Body of pancreas (tissue), 4 donors: ENCODE measurements around the gene MYO1C. TPM values are rescaled to one million over a fixed set of nuclear protein-coding genes. Genes with fewer than 3 reads are reported as not detected.

Experiments
- ATAC-seq: fragments of 150-250 bp; one replicate; pipeline ENCODE4 v1.9.1; 2016
- DNase-seq, 4 donors: peaks; one replicate each; pipeline ENCODE4 v3.0.0-alpha.2; 2019
- H3K27ac ChIP-seq, 4 donors: fragments of 200-600 bp; sonication (generic); 1 replicate in 3 of 4; 2 replicates in 1 of 4; pipeline versions ENCODE4 v1.5.1 to v1.6.1; 2016 to 2019; ENCODE audit warnings: mild to moderate bottlenecking in 1 of 4, mixed read lengths in 1 of 4, moderate library complexity in 1 of 4
- H3K27me3 ChIP-seq, 2 donors: fragments of 200-600 bp; sonication (generic); one replicate each; pipeline ENCODE4 v1.6.0; 2016; ENCODE audit warnings: mild to moderate bottlenecking in 1 of 2
- H3K36me3 ChIP-seq, 2 donors: fragments of 200-600 bp; sonication (generic); replicated peaks in 1 of 2; 2 replicates each; pipeline ENCODE4 v1.5.1; 2016; ENCODE audit warnings: low read depth in 2 of 2; ENCODE audit not compliant: insufficient read depth in 1 of 2
- H3K4me1 ChIP-seq: fragments of 200-600 bp; sonication (generic); one replicate; pipeline ENCODE4 v1.6.0; 2016
- H3K4me3 ChIP-seq, 2 donors: fragments of 200-600 bp; sonication (generic); 1 replicate in 1 of 2; 2 replicates in 1 of 2; pipeline ENCODE4 v1.5.1; 2016 to 2019
- H3K9me3 ChIP-seq, 3 donors: fragments of 200-600 bp; sonication (generic); 1 replicate in 2 of 3; 2 replicates in 1 of 3; pipeline ENCODE4 v1.5.1; 2016
- CTCF ChIP-seq, 7 experiments: fragments of 450-650 bp in 4 of 7; fragments of 200-600 bp in 3 of 7; sonication (generic) in 3 of 7; IDR thresholded peaks; one replicate each; pipeline ENCODE4 v1.5.1; 2016 to 2019; ENCODE audit warnings: antibody characterized with exemption in 7 of 7
- POLR2A ChIP-seq, 3 donors: fragments of 450-650 bp; IDR thresholded peaks; one replicate each; pipeline ENCODE4 v1.6.1; 2016; ENCODE audit warnings: antibody characterized with exemption in 3 of 3, mild to moderate bottlenecking in 2 of 3
- WGBS, 2 donors: methylation state at CpG; one replicate each; pipeline ENCODE4 v1.1.5; 2017; 5-methylcytosine and 5-hydroxymethylcytosine counted together
- intact Hi-C: fragments of 100-400 bp; cut with DNase I; formaldehyde crosslinking; loops from one replicate; pipeline ENCODE4 v1.15.1; 2023
- total RNA-seq, 2 donors: library from RNA; depleted of rRNA; stranded (reverse); fragments of >200 nt; gene quantifications; one replicate each; pipeline ENCODE4 v1.1.0, GENCODE V29; 2016

The MYO1C gene
- total RNA-seq, 2 donors from 2014 or later: 77.3 to 94.6 TPM

DNA sequence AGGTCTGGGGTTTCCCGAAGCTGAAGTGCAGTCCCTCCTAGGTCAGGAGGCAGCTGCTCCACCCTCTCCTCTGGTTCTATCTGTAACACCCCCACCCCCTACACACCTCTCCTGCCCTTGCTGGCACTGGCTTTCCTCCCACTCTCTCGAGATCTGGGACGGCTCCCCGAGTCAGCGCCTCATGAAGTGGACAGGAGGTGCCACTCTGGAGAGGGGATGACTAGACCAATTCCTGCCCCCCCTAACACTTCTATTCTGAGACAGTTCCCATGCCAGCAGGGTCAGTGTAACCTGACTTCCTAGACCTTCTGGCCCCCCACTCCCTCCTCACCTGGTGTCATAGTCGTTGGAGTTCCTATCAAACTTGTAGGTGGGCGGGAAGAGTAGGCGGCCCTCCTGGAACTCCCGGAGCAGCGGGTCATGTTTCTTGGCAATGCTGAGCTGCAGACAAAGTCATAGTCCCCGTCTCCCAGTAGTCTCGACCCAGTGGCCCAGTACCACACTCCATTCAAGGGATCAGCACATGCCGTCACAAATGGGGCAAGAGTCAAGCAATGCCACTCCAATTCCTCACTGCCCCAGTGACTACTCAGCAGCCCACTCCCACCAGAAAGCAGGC lies 14.3 kb upstream of the MYO1C start:
- no peak for ATAC-seq
- no peak overlapping the region for H3K27ac ChIP-seq
- H3K4me3 ChIP-seq: no peak overlapping the region
- intact Hi-C loops: no loop called here
- no peak for DNase-seq
- H3K27me3 ChIP-seq: no peaks in the 10 kb centered on the region
- no peak for TF ChIP-seq POLR2A (IDR thresholded peaks at IDR 0.05)
- TF ChIP-seq CTCF (IDR thresholded peaks at IDR 0.05): no peak
- H3K4me1 ChIP-seq: no peaks in the 10 kb centered on the region
- no peaks in the 10 kb centered on the region for H3K9me3 ChIP-seq
- WGBS, 2 donors: 89 to 92% methylated on average over 13 of the region's 13 CpGs
- peaks cover 0 to 3% of the 10 kb centered on the region in 2 donors for H3K36me3 ChIP-seq

DNA sequence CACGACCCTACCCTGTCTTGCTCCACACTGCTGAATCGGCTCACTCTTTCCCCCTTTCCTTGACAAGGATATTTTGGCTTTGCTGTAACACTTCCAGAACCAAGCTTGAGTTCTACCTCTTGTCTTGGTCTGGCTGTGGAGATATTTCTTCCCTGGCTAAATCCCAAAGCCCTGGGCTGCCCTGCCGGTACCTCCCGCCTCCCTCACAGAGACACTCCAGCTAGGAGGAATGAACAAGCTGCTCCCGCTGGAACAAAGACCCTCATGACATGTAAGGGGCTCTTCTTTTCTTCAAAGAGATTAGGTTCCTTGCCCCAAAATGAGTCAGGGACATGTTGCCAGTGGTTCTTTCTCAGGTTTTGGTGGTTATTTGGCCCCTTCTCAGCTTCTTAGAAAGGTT lies 13.1 kb upstream of the MYO1C start:
- 85 to 89% methylated on average over 5 of the region's 5 CpGs for WGBS, 2 donors
- intact Hi-C loops: no loop called here
- H3K36me3 ChIP-seq: peaks cover 0 to 3% of the 10 kb centered on the region in 2 donors
- no peak overlapping the region for H3K27ac ChIP-seq
- DNase-seq (no peak), ATAC-seq (no peak)
- no peak overlapping the region for H3K4me3 ChIP-seq
- no peaks in the 10 kb centered on the region for H3K27me3 ChIP-seq
- no peaks in the 10 kb centered on the region for H3K9me3 ChIP-seq
- H3K4me1 ChIP-seq: no peaks in the 10 kb centered on the region
- TF ChIP-seq POLR2A (IDR thresholded peaks at IDR 0.05): no peak
- TF ChIP-seq CTCF (IDR thresholded peaks at IDR 0.05): no peak

- H3K36me3 ChIP-seq: peaks cover 0 to 3% of the 10 kb centered on the region in 2 donors
- intact Hi-C loops: no loop called here
- no peaks in the 10 kb centered on the region for H3K9me3 ChIP-seq
- no peak for DNase-seq
- no peak overlapping the region for H3K4me3 ChIP-seq
- no peaks in the 10 kb centered on the region for H3K4me1 ChIP-seq
- 71 to 80% methylated on average over 1 to 3 of the region's 3 CpGs for WGBS, 2 donors
- TF ChIP-seq CTCF (IDR thresholded peaks at IDR 0.05) (no peak), POLR2A (IDR thresholded peaks at IDR 0.05) (no peak)
- H3K27ac ChIP-seq: no peak overlapping the region
- ATAC-seq: no peak
- no peaks in the 10 kb centered on the region for H3K27me3 ChIP-seq
Observed at GRCh38 chr17:1504866-1505265, 12.4 kb upstream of the MYO1C start.

DNA sequence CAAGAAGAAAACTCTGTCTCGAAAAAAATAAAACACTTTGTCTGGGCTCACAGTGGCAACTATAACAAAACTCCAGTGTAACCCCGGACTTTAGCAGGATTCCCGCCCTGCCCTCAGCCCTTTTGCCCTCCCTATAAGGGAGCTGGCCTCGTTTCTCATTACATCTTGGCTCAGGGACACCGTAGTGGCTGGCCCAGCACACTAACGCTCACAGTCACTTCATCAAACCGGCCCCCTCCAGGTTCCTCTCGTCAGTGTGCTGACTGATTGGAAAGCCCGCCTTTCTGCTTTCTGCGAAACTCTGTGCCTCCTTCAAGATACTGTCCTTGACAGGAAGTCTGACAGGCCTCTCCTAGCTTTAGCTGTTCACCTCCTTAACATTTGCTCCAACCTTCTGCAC lies 11.2 kb upstream of the MYO1C start:
- Histone ChIP-seq H3K4me3 (no peak overlapping the region), H3K4me1 (no peaks in the 10 kb centered on the region), H3K27me3 (no peaks in the 10 kb centered on the region), H3K36me3 (peaks cover 0 to 3% of the 10 kb centered on the region in 2 donors), H3K9me3 (no peaks in the 10 kb centered on the region), H3K27ac (no peak overlapping the region)
- intact Hi-C loops: no loop called here
- DNase-seq (no peak), ATAC-seq (no peak)
- WGBS, 2 donors: 88 to 91% methylated on average over 10 of the region's 10 CpGs
- TF ChIP-seq CTCF (IDR thresholded peaks at IDR 0.05): no peak
- no peak for TF ChIP-seq POLR2A (IDR thresholded peaks at IDR 0.05)

- 77% methylated on average over 9 of the region's 9 CpGs for WGBS, 2 donors
- Histone ChIP-seq H3K36me3 (no peaks in the 10 kb centered on the region), H3K4me1 (peaks cover 8% of the 10 kb centered on the region), H3K27me3 (no peaks in the 10 kb centered on the region), H3K27ac (no peak overlapping the region), H3K4me3 (no peak overlapping the region), H3K9me3 (no peaks in the 10 kb centered on the region)
- DNase-seq: no peak
- ATAC-seq: no peak
- intact Hi-C loops: no loop called here
- no peak for TF ChIP-seq CTCF (IDR thresholded peaks at IDR 0.05)
- TF ChIP-seq POLR2A (IDR thresholded peaks at IDR 0.05): no peak
Observed at GRCh38 chr17:1498869-1499268, 6.4 kb upstream of the MYO1C start.
